Bone marrow (tissue), 2 donors: Measurements from ENCODE around the gene DNAH12.
"Not testable (repeated sequence)": the region's sequence is repeated elsewhere in the genome, so short reads cannot be mapped to it uniquely, and the experiment has no call there.

Experiments used
- DNase-seq, 2 donors: peaks; one replicate each; lab custom pipeline; 2025; lab: John Stamatoyannopoulos, UW

Gene DNAH12

DNA sequence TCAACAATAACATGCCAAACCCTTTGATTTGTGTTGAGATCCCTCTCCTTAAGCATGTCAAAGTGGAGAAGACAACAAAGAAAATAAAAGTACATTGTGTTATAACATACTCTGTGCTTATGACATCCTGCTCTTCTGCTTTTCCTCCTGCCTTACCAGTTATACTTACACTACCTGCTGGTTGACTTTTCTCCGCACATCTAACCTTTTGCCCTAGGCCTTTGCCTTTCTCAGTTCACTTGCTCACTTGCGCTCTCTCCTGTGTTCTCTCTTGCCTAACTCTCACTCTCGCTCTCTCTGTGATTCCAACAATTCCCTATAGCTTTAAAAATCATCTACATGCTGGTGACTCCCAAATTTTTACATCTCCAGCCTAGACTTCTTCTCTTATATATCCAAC, 5.7 kb downstream of the DNAH12 start:
- no peak for DNase-seq

- DNase-seq = no peak
These were observed 14.0 kb downstream of the DNAH12 start for GRCh38 chr3:57530071-57530608.

GRCh38 chr3:57518276-57518915, 25.7 kb downstream of the DNAH12 start:
- no peak for DNase-seq

GRCh38 chr3:57512166-57512565, 32.0 kb downstream of the DNAH12 start:
- no peak for DNase-seq

- no peak for DNase-seq
These were observed 38.2 kb downstream of the DNAH12 start for GRCh38 chr3:57505901-57506300.

DNA sequence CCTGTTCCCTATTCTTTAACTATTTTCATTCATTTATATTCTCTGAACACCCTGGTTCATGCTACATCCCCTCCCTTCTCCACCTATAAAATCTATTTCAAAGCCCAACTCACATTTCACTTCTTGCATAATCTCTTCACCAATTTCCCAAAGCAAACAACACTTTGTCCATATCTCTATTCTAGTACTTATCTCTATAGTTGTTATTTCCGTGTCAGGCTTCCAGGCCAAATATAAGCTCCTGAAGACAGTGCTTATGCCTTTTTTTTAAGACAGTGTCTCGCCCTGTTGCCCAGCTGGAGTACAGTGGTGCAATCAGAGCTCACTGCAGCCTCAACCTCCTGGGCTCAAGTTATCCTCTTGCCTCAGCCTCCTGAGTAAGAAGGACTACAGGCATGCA, 43.6 kb downstream of the DNAH12 start:
- no peak for DNase-seq

DNA sequence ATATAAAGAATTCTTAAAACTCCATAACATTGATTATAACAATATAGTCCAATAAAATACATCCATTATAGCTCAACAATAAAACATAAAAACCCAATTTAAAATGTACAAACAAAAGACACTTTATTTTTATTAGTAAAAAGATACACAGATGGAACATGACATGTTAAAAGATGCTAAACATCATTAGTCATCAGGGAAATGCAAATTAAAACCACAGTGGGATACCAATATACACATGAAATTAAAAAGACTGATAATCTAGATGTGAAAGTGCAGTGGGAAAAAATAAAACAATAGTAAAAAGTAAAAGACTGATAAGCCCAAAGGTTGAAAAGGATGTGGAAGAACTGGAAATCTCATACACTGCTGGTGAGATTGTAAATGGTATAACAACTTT, 46.2 kb downstream of the DNAH12 start:
- DNase-seq = no peak

- no peak for DNase-seq
These were observed 59.6 kb downstream of the DNAH12 start for GRCh38 chr3:57484563-57484962.

- not testable (repeated sequence) for DNase-seq
These were observed 67.0 kb downstream of the DNAH12 start for GRCh38 chr3:57477193-57477592.

DNA sequence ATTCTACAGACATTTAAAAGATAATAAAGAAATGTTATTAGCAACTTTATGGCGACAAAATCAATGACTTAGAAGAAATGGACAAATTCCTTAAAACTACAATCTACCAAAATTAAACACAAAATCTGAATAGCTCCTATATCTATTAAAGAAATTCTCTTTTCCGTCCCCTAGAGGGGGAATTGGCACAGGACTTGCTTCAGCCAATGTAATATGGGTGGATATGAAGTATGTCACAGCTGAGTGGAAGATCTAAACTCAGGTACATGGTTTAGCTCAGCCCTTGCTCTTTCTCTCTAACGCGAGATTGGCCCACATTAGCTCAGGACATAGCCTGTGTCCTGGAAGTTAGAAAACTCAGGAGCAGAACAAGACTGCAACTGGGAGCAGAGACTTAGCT, 79.3 kb downstream of the DNAH12 start:
- no peak for DNase-seq

DNA sequence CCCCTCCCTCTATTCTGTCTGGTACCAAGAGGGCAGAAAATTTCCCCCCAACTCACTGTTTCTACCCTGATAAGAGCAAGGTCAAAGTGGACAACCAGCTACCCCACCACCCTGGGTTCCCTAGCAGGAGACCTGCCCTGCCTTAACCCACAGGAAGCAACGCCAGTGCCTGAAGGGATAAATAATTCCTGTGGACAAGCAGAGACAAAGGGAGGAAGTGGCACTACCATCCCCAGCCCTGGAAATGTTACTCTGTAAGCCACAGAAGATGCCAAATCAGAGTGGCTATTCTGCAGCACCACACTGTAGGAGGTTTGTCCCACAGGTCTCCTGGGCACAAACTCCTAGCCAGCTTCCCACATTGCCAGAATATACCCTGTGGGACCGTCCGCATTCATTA, 80.1 kb downstream of the DNAH12 start:
- DNase-seq = no peak

DNA sequence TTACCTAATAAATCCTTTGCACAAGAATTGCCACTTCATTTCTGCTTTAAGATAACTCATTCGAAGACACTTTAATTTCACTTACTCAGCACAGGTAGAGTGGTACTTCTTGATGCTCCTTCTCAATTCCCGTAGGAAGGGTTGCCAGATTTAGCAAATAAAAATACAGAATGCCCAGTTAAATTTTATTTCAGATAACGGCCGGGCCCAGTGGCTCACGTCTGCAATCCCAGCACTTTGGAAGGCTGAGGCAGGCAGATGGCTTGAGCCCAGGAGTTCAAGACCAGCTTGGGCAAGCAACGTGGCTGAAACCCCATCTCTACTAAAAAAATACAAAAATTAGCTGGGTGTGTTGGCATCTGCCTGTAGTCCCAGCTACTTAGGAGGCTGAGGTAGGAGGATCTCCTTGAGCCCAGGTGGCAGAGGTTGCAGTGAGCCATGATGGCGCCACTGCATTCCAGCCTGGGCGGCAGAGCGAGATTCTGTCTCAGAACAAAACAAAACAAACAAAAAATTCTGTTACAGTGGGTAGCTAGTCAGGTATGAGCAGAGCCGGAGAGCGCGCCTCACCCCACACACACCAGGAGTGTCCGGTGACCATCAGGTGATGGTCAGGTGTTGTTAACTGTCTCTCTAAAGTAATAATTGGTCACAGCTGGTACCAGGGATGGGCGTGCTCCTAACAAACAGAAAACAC, 92.8 kb downstream of the DNAH12 start:
- no peak for DNase-seq

DNA sequence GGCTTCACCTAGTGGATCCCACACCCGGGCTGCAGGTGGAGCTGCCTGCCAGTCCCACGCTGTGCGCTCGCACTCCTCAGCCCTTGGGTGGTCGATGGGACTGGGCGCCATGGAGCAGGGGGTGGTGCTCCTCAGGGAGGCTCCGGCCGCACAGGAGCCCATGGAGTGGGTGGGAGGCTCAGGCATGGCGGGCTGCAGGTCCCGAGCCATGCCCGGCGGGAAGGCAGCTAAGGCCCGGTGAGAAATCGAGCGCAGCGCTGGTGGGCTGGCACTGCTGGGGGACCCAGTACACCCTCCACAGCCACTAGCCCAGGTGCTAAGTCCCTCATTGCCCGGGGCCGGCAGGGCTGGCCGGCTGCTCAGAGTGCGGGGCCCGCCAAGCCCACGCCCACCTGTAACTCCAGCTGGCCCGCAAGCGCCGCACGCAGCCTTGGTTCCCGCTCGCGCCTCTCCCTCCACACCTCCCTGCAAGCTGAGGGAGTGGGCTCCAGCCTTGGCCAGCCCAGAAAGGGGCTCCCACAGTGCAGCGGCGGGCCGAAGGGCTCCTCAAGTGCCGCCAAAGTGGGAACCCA, 94.8 kb downstream of the DNAH12 start:
- not testable (repeated sequence) for DNase-seq

DNA sequence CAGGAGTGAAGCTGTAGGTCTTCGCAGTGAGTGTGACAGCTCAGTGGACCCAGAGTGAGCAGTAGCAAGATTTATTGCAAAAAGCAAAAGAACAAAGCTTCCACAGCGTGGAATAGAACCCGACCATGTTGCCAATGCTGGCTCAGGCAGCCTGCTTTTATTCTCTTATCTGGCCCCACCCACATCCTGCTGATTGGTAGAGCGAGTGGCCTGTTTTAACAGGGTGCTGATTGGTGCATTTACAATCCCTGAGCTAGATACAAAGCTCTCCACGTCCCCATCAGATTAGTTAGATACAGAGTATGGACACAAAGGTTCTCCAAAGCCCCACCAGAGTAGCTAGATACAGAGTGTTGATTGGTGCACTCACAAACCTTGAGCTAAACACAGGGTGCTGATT, 95.7 kb downstream of the DNAH12 start:
- DNase-seq = not testable (repeated sequence)

DNA sequence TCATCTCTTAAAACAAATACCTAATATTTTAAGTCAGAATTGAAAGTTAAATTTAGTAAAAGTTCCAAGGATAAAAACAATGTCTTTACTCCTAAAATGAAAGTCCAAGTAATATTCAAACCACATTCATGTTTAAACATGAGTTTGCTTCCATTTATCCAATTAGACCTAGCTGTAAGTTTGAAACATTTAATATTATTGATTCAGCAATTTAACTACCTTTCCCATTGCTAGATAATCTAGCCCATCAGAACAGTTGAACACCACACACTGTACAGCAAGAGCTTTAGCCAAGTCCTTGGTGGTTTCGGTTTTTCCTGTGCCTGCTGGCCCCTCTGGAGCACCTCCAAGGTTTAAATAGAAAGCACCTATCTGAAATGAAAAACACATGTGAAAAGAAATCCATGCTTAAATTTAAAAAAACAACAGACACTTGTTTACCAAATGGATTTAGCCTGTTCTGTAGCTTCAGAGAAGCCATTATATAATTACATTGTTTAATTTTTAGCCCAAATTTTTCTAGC, 97.8 kb downstream of the DNAH12 start:
- no peak for DNase-seq

- DNase-seq = no peak
These were observed 99.7 kb downstream of the DNAH12 start for GRCh38 chr3:57444469-57444868.

DNA sequence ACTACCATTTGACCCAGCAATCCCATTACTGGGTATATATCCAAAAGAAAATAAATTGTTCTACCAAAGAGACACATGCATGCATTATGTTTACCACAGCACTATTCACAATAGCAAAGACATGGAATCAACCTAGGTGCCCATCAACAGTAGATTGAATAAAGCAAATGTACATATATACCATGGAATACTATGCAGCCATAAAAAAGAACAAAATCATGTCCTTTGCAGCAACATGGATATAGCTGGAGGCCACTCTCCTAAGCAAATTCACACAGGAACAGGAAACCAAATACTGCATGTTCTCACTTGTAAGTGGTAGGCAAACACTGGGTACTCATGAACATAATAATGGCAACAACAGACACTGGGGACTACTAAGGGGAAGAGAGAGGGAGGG, 104.0 kb downstream of the DNAH12 start:
- DNase-seq = not testable (repeated sequence)

- DNase-seq = not testable (repeated sequence)
These were observed 105.7 kb downstream of the DNAH12 start for GRCh38 chr3:57438460-57438859.

DNA sequence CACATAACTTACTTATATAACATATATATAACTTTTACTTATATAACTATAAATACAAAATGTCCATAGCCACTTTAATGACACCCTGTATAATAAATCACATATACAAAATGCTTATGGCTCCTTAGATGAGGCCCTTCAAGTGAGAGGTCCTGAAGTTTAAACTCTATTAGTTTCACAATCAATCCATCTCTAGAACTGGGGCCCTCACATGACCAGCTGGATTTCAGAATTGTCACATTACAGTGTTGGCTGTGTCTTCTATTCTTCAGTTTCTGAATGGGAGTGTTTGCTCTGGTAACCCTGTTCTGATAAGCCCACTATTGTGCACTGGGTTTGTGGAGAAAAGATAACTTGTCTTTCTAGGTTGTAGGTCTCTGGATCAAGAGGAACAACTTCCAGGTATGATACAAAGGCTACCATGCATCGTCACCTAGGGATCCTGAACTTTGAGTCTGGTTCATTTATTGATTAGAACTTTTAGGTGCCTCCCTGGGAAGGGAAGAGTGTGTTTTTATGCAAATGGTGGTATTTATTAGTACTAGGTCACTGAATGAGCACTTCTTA, 107.9 kb downstream of the DNAH12 start:
- no peak for DNase-seq

GRCh38 chr3:57434041-57434440, 110.1 kb downstream of the DNAH12 start:
- DNase-seq = peak in 1 of 2 donors; percentile 1

DNA sequence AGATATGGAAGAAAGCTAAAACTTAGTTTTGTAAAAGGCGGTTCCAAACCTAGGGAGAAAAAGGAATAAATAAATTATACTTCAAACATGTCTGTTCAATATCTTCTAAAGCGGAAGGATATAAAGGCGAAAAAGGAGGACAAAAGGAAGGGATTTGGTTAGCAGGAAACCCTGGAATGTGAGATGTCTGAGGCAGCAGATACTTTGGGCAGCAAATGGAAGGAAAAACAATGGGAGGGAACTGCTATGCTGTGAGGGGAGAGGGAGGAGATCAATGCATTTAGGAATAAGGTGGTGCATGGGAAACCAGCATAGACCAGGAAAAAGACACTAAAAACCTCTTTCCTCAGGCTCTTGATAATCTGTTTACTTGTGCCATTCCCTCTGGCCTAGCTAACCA, 120.8 kb downstream of the DNAH12 start:
- no peak for DNase-seq

- no peak for DNase-seq
These were observed 122.8 kb downstream of the DNAH12 start for GRCh38 chr3:57421336-57421735.

DNA sequence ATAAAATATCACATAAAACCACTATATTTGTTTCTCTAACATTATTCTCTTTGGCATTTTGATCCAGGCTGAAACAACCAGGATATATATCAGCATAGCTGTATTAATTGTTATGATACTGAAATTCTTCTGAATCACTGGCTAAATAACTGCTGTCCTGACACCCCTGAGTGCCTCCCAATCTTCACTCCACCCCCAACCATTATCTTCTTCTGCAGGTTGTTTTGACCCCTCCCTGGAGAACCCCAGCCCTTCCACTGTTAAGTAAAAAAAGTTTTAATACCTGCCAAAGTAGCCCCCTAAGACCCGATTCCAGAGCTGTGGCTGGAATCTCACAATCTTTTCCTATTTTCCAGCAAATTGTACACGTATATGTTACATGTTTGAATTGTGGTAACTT, 124.1 kb downstream of the DNAH12 start:
- DNase-seq = no peak
